Uterus (tissue), 4 donors: ENCODE measurements around the gene RAB40C. TPM values are rescaled to one million over a fixed set of nuclear protein-coding genes. Genes with fewer than 3 reads are reported as not detected.
A peak's percentile ranks its signal among the peaks of the same experiment; 100 is the strongest.

Source experiments
- DNase-seq, 2 donors: peaks; one replicate each; pipeline ENCODE4 v3.0.0-alpha.2; 2019 to 2020
- H3K27ac ChIP-seq, 2 donors: fragments of 200-600 bp; sonication (generic); 1 replicate in 1 of 2; 2 replicates in 1 of 2; pipeline ENCODE4 v1.5.1; 2016 to 2018
- H3K27me3 ChIP-seq, 2 donors: fragments of 200-600 bp; sonication (generic); one replicate each; pipeline ENCODE4 v1.5.1; 2018 to 2019; ENCODE audit warnings: control low read depth in 1 of 2
- H3K36me3 ChIP-seq, 2 donors: fragments of 200-600 bp; sonication (generic); one replicate each; pipeline ENCODE4 v1.5.1; 2019; ENCODE audit warnings: control low read depth in 1 of 2
- H3K4me1 ChIP-seq, 2 donors: fragments of 200-600 bp; sonication (generic); one replicate each; pipeline ENCODE4 v1.5.1; 2018 to 2019; ENCODE audit warnings: control low read depth in 1 of 2
- H3K4me3 ChIP-seq, 2 donors: fragments of 200-600 bp; sonication (generic); 1 replicate in 1 of 2; 2 replicates in 1 of 2; pipeline ENCODE4 v1.5.1; 2018 to 2019; ENCODE audit warnings: mild to moderate bottlenecking in 1 of 2
- H3K9me3 ChIP-seq, 2 donors: fragments of 200-600 bp; sonication (generic); one replicate each; pipeline ENCODE4 v1.5.1; 2019; ENCODE audit warnings: control low read depth in 1 of 2
- CTCF ChIP-seq, 4 experiments: fragments of 200-600 bp in 2 of 4; fragments of 450-650 bp in 2 of 4; sonication (generic) in 2 of 4; IDR thresholded peaks; one replicate each; pipeline ENCODE4 v1.5.1; 2016 to 2019; ENCODE audit warnings: antibody characterized with exemption in 4 of 4, mild to moderate bottlenecking in 2 of 4, moderate library complexity in 1 of 4
- POLR2A ChIP-seq, 2 donors: fragments of 450-650 bp; IDR thresholded peaks; one replicate each; pipeline ENCODE4 v1.6.1; 2016; ENCODE audit warnings: antibody characterized with exemption in 2 of 2, mild to moderate bottlenecking in 1 of 2, moderate library complexity in 1 of 2
- intact Hi-C: fragments of 100-400 bp; cut with DNase I; formaldehyde crosslinking; loops from one replicate; pipeline ENCODE4 v1.15.1; 2023; ENCODE audit warnings: low total_unique reads
- total RNA-seq, 4 donors: library from RNA; depleted of rRNA in 3 of 4; stranded (reverse); fragments of >200 nt in 3 of 4; gene quantifications; one replicate each; pipeline versions ENCODE4 v1.1.0 to v1.2.4, GENCODE V29; 2014 to 2023
- donor health status: DM: yes; HTN: yes; CAD: no.

Gene RAB40C
- total RNA-seq, 4 donors from 2014 or later: 0.59 to 25.4 (median 14.3) TPM

- H3K9me3 ChIP-seq: no peaks in the 10 kb centered on the region
- no peaks in the 10 kb centered on the region for H3K36me3 ChIP-seq
- no peaks in the 10 kb centered on the region for H3K27me3 ChIP-seq
- DNase-seq: no peak
- peaks cover 0 to 5% of the 10 kb centered on the region in 2 donors for H3K4me1 ChIP-seq
- TF ChIP-seq POLR2A (IDR thresholded peaks at IDR 0.05): no peak
- TF ChIP-seq CTCF (IDR thresholded peaks at IDR 0.05): no peak
- H3K4me3 ChIP-seq: no peak overlapping the region
- H3K27ac ChIP-seq: peak overlapping the region in 1 of 2 donors; percentile 93
- intact Hi-C loops: no loop called here
Measured at GRCh38 chr16:624526-625070, 34.7 kb downstream of the RAB40C start.

- peak overlapping the region; percentile 89 to 93 for H3K27ac ChIP-seq
- H3K4me3 ChIP-seq: no peak overlapping the region
- H3K27me3 ChIP-seq: no peaks in the 10 kb centered on the region
- intact Hi-C loops: no loop called here
- TF ChIP-seq POLR2A (IDR thresholded peaks at IDR 0.05) (no peak), CTCF (IDR thresholded peaks at IDR 0.05) (no peak)
- no peaks in the 10 kb centered on the region for H3K36me3 ChIP-seq
- H3K4me1 ChIP-seq: peaks cover 0 to 5% of the 10 kb centered on the region in 2 donors
- peak in 1 of 2 donors; percentile 25 for DNase-seq
- no peaks in the 10 kb centered on the region for H3K9me3 ChIP-seq
Measured at GRCh38 chr16:625117-625976, 35.5 kb downstream of the RAB40C start.

- Histone ChIP-seq H3K27ac (peak overlapping the region; percentile 89 to 93), H3K4me3 (no peak overlapping the region), H3K4me1 (peaks cover 0 to 11% of the 10 kb centered on the region in 2 donors), H3K36me3 (no peaks in the 10 kb centered on the region), H3K27me3 (no peaks in the 10 kb centered on the region), H3K9me3 (no peaks in the 10 kb centered on the region)
- intact Hi-C loops: no loop called here
- no peak for TF ChIP-seq POLR2A (IDR thresholded peaks at IDR 0.05)
- TF ChIP-seq CTCF (IDR thresholded peaks at IDR 0.05): no peak
- DNase-seq: peak in 1 of 2 donors; percentile 30
Measured at GRCh38 chr16:625977-626765, 36.3 kb downstream of the RAB40C start.

GRCh38 chr16:626787-627453 lies 37.1 kb downstream of the RAB40C start:
- Histone ChIP-seq H3K36me3 (no peaks in the 10 kb centered on the region), H3K4me3 (no peak overlapping the region), H3K27me3 (no peaks in the 10 kb centered on the region), H3K27ac (peak overlapping the region; percentile 89 to 93), H3K9me3 (no peaks in the 10 kb centered on the region), H3K4me1 (peaks cover 0 to 13% of the 10 kb centered on the region in 2 donors)
- peak; percentile 89 to 94 for DNase-seq
- intact Hi-C loops: no loop called here
- TF ChIP-seq CTCF (IDR thresholded peaks at IDR 0.05) (no peak), POLR2A (IDR thresholded peaks at IDR 0.05) (no peak)
